ENCODE results near the gene PLXNB2. TPM values are rescaled to one million over a fixed set of nuclear protein-coding genes. Genes with fewer than 3 reads are reported as not detected.
A peak's percentile ranks its signal among the peaks of the same experiment; 100 is the strongest.
"Not testable (repeated sequence)": the region's sequence is repeated elsewhere in the genome, so short reads cannot be mapped to it uniquely, and the experiment has no call there.

The PLXNB2 gene
- total and polyA plus RNA-seq, 5 donors = 60.0 to 110 (median 85.2) TPM

DNA sequence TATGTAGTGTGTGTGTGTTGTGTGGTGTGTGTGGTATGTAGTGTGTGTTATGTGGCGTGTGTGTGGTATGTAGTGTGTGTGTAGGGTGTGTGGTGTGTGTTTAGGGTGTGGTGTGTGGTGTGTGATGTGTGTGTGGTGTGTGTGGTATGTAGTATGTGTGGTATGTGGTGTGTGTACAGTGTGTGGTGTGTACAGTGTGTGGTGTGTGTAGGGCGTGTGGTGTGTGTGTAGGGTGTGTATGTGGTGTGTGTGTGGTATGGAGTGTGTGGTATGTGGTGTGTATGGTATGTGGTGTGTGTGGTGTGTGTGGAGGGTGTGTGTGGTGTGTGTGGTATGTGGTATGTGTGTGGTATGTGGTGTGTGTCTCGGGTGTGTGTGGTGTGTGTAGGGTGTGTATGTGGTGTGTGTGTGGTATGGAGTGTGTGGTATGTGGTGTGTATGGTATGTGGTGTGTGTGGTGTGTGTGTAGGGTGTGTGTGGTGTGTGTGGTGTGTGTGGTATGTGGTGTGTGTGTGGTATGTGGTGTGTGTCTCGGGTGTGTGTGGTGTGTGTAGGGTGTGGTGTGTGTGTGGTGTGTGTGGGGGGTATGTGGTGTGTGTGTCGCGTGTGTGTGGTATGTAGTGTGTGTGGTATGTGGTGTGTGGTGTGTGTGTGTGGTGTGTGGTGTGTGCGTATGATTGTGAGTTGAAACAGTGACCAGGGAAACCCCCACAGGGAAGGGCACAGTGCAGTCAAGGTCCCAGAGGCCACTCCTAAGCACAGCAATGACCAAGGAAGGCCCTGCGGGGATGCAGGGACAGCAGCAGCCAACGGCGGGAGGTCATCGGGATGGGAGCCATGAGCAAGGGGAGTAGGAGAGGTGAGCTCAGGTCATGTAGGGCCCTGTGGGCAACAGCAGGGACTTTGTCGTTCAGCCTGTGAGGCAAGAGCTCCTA lies 32.8 kb upstream of the PLXNB2 start:
- intact Hi-C loops (cut with DNase I) = loop anchor here (5.0 kb wide), 4 partner anchors 68 to 93 kb away; partner anchors contain the start of genes HDAC10 (in 2 of the 4), MAPK11 (in 1 of the 4), MAPK12 (in 1 of the 4) and TUBGCP6 (in 1 of the 4)
- H3K4me1 ChIP-seq (ENCODE audit: control insufficient read depth, insufficient read depth, low read length) = no peaks in the 10 kb centered on the region
- H3K27ac ChIP-seq (ENCODE audit: low read length) = no peak overlapping the region
- DNase-seq (no peak), ATAC-seq (no peak)
- WGBS = 76% methylated on average over 12 of the region's 12 CpGs
- no peaks in the 10 kb centered on the region for H3K27me3 ChIP-seq (ENCODE audit: control insufficient read depth, insufficient read depth)
- H3K9me3 ChIP-seq (ENCODE audit: control insufficient read depth, low read length) = no peaks in the 10 kb centered on the region
- H3K4me3 ChIP-seq (ENCODE audit: low read length) = no peak overlapping the region

DNA sequence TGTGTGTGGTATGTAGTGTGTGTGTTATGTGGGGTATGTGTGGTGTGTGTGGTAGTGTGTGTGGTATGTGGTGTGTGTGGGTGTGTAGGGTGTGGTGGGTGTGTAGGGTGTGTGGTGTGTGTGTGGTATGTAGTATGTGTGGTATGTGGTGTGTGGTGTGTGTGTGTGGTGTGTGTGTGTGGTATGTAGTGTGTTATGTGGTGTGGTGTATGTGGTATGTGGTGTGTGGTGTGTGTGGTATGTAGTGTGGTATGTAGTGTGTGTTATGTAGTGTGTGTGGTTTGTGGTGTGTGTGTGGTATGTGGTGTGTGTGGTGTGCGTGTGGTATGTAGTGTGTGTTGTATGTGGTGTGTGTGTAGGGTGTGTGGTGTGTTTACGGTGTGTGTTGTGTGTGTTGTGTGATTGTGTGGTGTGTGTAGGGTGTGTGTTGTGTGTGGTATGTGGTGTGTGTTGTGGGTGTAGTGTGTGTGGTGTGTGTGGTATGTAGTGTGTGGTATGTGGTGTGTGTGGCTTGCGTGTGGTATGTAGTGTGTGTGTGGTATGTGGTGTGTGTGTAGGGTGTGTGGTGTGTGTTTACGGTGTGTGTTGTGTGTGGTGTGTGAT lies 31.5 kb upstream of the PLXNB2 start:
- Histone ChIP-seq H3K27ac (ENCODE audit: low read length) (no peak overlapping the region), H3K9me3 (ENCODE audit: control insufficient read depth, low read length) (no peaks in the 10 kb centered on the region), H3K4me3 (ENCODE audit: low read length) (no peak overlapping the region), H3K27me3 (ENCODE audit: control insufficient read depth, insufficient read depth) (no peaks in the 10 kb centered on the region), H3K4me1 (ENCODE audit: control insufficient read depth, insufficient read depth, low read length) (no peaks in the 10 kb centered on the region)
- ATAC-seq (no peak), DNase-seq (no peak)
- intact Hi-C loops (cut with DNase I) = no loop called here
- 95% methylated on average over 4 of the region's 4 CpGs for WGBS

DNA sequence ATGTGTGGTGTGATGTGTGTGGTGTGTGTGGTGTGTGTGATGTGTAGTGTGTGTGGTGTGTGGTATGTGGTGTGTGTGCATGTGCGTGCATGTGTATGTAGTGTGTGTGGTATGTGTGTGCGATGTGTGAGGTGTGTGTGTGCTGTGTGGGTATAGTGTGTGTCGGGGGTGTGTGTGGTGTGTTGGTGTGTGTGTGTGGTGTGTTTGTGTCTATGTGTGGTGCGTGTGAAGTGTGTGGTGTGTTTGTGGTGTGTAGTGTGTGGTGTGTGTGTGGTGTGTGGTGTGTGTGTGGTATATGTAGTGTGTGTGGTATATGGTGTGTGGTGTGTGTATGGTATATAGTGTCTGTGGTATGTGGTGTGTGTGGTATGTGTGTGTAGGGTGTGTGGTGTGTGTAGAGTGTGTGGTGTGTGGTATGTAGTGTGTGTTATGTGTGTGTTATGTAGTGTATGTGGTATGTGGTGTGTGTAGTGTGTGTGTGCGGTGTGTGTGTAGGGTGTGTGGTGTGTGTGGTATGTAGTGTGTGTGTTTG lies 30.7 kb upstream of the PLXNB2 start:
- no peaks in the 10 kb centered on the region for H3K4me1 ChIP-seq (ENCODE audit: control insufficient read depth, insufficient read depth, low read length)
- 95% methylated on average over 5 of the region's 5 CpGs for WGBS
- intact Hi-C loops (cut with DNase I) = no loop called here
- no peak for ATAC-seq
- no peak overlapping the region for H3K4me3 ChIP-seq (ENCODE audit: low read length)
- no peaks in the 10 kb centered on the region for H3K9me3 ChIP-seq (ENCODE audit: control insufficient read depth, low read length)
- H3K27ac ChIP-seq (ENCODE audit: low read length) = no peak overlapping the region
- no peak for DNase-seq
- H3K27me3 ChIP-seq (ENCODE audit: control insufficient read depth, insufficient read depth) = no peaks in the 10 kb centered on the region

DNA sequence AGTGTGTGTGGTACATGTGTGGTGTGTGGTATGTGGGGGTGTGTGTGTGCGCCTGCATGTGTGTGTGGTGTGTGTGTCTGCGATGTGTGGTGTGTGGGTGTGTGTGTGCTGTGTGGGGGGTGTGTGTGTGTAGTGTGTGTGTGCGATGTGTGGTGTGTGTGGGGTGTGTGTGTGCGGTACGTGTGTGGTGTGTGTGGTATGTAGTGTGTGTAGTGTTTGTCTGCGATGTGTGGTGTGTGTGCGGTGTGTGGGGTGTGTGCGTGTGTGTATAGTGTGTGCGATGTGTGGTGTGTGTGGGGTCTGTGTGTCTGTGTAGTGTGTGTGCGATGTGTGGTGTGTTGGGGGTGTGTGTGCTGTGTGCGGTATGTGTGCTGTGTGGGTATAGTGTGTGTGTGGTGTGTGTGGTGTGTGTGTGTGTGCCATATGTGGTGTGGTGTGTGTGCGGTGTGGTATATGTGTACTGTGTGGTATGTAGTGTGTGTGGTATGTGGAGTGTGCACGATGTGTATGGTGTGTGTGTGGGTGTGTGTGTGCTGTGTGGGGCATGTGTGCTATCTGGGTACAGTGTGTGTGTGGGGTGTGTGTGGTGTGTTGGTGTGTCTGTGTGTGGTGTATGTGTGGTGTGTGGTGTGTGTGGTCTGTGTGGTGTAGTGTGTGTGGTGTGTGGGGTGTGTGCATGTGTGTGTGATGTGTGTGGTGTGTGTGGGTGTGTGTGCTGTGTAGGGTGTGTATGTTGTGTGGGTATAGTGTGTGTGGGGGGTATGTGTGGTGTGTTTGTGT lies 30.0 kb upstream of the PLXNB2 start:
- WGBS = 95% methylated on average over 13 of the region's 13 CpGs
- no peak overlapping the region for H3K27ac ChIP-seq (ENCODE audit: low read length)
- H3K4me3 ChIP-seq (ENCODE audit: low read length) = no peak overlapping the region
- H3K9me3 ChIP-seq (ENCODE audit: control insufficient read depth, low read length) = no peaks in the 10 kb centered on the region
- ATAC-seq (no peak), DNase-seq (no peak)
- H3K27me3 ChIP-seq (ENCODE audit: control insufficient read depth, insufficient read depth) = no peaks in the 10 kb centered on the region
- H3K4me1 ChIP-seq (ENCODE audit: control insufficient read depth, insufficient read depth, low read length) = no peaks in the 10 kb centered on the region
- intact Hi-C loops (cut with DNase I) = no loop called here

DNA sequence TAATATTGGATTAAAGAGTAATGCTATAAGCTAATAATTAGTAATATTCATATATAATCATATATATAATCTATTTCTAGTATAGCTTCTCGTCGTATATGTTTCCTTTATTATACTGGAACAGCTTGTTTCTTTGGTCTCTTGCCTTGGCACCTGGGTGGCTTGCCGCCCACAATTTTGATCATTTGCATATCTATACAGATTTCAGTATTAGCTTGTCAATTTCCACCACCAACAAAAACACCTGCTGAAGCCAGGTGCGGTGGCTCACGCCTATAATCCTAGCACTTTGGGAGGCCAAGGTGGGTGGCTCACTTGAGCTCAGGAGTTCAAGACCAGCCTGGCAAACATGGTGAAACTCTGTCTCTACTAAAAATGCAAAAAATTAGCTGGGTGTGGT lies 27.0 kb upstream of the PLXNB2 start:
- intact Hi-C loops (cut with DNase I); ATAC-seq; H3K9me3 ChIP-seq (ENCODE audit: control insufficient read depth, low read length); H3K4me1 ChIP-seq (ENCODE audit: control insufficient read depth, insufficient read depth, low read length); H3K27me3 ChIP-seq (ENCODE audit: control insufficient read depth, insufficient read depth); DNase-seq; H3K27ac ChIP-seq (ENCODE audit: low read length); H3K4me3 ChIP-seq (ENCODE audit: low read length): not testable (repeated sequence)
- WGBS = 88% methylated on average over 5 of the region's 5 CpGs

DNA sequence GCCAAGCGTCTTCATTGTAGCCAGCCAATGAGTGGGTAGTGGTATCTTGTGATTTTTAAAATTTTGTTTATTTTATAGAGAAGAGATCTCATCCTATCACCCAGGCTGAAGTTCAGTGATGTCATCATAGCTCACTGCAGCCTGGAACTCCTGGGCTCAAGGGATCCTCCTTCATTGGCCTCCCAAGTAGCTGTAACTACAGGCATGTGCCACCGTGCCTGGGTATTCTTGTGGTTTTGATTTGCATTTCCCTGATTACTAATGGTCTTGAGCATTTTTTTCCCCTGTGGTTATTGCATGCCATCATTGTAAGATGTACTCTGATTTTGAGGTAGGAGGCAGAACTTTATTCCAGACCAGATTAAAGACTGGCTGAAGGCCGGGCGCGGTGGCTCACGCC lies 21.8 kb upstream of the PLXNB2 start:
- Histone ChIP-seq H3K9me3 (ENCODE audit: control insufficient read depth, low read length) (no peaks in the 10 kb centered on the region), H3K27me3 (ENCODE audit: control insufficient read depth, insufficient read depth) (no peaks in the 10 kb centered on the region), H3K4me1 (ENCODE audit: control insufficient read depth, insufficient read depth, low read length) (no peaks in the 10 kb centered on the region), H3K27ac (ENCODE audit: low read length) (no peak overlapping the region), H3K4me3 (ENCODE audit: low read length) (no peak overlapping the region)
- ATAC-seq (no peak), DNase-seq (no peak)
- intact Hi-C loops (cut with DNase I) = loop anchor here (5.0 kb wide), 3 partner anchors 52 to 67 kb away; partner anchors contain the start of genes MAPK11 (in 1 of the 4) and MAPK12 (in 1 of the 4)
- 91% methylated on average over 6 of the region's 6 CpGs for WGBS

DNA sequence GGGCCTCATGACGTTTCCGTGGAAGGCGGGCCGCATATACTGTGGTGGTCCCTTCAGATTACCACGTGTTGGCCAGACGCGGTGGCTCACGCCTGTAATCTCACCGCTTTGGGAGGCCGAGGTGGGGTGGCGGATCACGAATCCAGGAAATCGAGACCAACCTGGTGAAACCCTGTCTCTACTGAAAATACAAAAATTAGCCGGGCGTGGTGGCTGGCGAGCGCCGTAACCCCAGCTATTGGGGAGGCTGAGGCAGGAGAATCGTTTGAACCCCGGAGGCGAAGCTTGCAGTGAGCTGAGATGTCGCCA lies 20.2 kb upstream of the PLXNB2 start:
- intact Hi-C loops (cut with DNase I) = loop anchor here (5.0 kb wide), 3 partner anchors 50 to 65 kb away; partner anchors contain the start of genes MAPK11 (in 1 of the 4) and MAPK12 (in 1 of the 4)
- Histone ChIP-seq H3K4me1 (ENCODE audit: control insufficient read depth, insufficient read depth, low read length) (no peaks in the 10 kb centered on the region), H3K9me3 (ENCODE audit: control insufficient read depth, low read length) (no peaks in the 10 kb centered on the region), H3K27me3 (ENCODE audit: control insufficient read depth, insufficient read depth) (no peaks in the 10 kb centered on the region), H3K27ac (ENCODE audit: low read length) (peak overlapping the region; percentile 97), H3K4me3 (ENCODE audit: low read length) (peak overlapping the region; percentile 89)
- ATAC-seq (no peak), DNase-seq (no peak)
- WGBS = 75% methylated on average over 22 of the region's 22 CpGs

DNA sequence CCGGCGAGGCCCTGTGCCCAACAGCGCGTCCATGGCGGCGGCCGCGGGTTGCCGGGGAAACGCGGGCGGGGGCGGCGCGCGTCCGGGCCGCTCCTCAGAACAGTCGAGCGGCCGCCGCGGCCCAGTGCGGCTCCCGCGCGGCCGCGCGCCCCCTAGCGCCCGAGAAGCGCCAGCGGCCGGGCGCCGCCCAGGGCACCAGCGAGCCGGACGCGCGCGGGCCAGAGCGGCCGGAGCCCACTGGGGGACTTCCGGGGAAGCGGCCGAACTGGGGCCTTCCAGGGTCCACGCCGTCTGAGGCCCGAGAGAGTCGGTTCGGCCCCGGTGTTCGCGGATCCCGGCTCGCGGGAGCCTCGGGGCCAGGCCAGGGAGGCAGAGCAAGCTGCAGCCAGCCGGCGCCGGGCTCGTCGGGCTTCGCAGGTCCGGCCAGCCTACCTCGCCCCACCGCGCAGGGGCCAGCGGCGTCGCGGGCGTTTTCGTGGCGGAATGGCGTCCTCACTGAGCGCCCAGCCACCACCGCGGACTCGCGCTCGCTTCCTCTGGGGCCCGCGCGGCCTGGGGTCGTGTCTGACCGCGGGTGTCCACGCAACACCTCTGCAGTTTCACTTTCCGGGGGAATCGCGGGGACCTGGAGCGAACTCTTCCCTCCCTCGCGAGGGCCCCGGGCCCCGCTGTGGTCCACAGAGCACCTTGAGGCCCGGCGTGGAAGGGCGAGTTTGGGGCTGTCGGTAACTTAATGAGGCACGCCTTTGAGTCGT lies 19.7 kb upstream of the PLXNB2 start, which contains the start of gene DENND6B:
Gene DENND6B (minus strand): TSS at position 57 of the 755 bp plus-strand sequence. CDS start 24 bp downstream, at position 33.
- H3K9me3 ChIP-seq (ENCODE audit: control insufficient read depth, low read length) = no peaks in the 10 kb centered on the region
- H3K4me3 ChIP-seq (ENCODE audit: low read length) = peak within 1 kb of the TSS; percentile 89
- peak within 1 kb of the TSS; percentile 97 for H3K27ac ChIP-seq (ENCODE audit: low read length)
- intact Hi-C loops (cut with DNase I) = loop anchor here (5.0 kb wide), 3 partner anchors 50 to 65 kb away; partner anchors contain the start of genes MAPK11 (in 1 of the 4) and MAPK12 (in 1 of the 4)
- WGBS = 3% methylated on average over 105 of the region's 105 CpGs
- ATAC-seq (peak; percentile 94 to 97), DNase-seq (peak; percentile 86 to 96 (median 94))
- no peaks in the 10 kb centered on the region for H3K27me3 ChIP-seq (ENCODE audit: control insufficient read depth, insufficient read depth)
- H3K4me1 ChIP-seq (ENCODE audit: control insufficient read depth, insufficient read depth, low read length) = no peaks in the 10 kb centered on the region

DNA sequence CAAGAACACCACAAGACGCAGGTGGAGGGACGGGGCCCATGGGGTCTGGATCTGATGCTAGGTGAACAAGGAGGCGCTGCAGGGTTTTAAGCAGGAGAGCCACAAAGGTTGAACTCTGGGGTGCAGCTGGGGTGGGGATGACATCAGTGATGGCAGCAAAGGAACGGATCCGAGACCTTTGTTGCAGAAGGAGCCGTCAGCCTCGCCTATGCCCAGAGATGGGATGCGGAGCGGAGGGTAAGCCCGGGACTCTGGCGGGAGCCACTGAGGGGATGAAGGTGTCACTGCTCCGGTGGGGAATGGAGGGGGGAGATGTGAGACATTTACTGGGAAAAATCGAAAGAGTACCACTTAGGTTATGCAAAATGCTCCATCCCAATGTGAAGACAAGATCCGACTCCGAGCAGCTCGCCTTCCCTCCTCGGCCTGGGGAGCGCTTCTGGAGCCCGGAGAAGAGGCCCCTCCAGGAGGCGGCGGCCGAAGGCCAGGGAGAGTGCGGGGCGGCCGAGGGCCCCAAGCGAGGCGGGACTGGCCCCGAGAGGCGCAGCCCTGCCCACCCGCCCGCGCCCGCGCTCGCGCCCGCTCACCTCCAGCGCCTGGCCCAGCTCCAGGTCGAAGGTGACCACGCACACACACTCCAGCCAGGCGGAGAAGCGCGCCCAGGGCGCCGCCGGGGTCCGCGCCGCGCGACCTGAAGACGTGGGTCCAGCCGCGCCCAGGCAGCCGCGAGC lies 18.9 kb upstream of the PLXNB2 start:
- Histone ChIP-seq H3K4me1 (ENCODE audit: control insufficient read depth, insufficient read depth, low read length) (no peaks in the 10 kb centered on the region), H3K4me3 (ENCODE audit: low read length) (peak overlapping the region; percentile 89), H3K27ac (ENCODE audit: low read length) (no peak overlapping the region), H3K27me3 (ENCODE audit: control insufficient read depth, insufficient read depth) (no peaks in the 10 kb centered on the region), H3K9me3 (ENCODE audit: control insufficient read depth, low read length) (no peaks in the 10 kb centered on the region)
- ATAC-seq (peak in 1 of 2 donors; percentile 40), DNase-seq (no peak)
- intact Hi-C loops (cut with DNase I) = loop anchor here (5.0 kb wide), 3 partner anchors 49 to 64 kb away; partner anchors contain the start of genes MAPK11 (in 1 of the 4) and MAPK12 (in 1 of the 4)
- 13% methylated on average over 56 of the region's 56 CpGs for WGBS

All from right cardiac atrium (tissue), 5 donors.